Activated CD8-positive, alpha-beta memory T cell treated with anti-CD3 and anti-CD28 coated beads for 36 hours (primary cell): ENCODE results near the gene EPN1. TPM values are rescaled to one million over a fixed set of nuclear protein-coding genes. Genes with fewer than 3 reads are reported as not detected.
"Not testable (repeated sequence)": the region's sequence is repeated elsewhere in the genome, so short reads cannot be mapped to it uniquely, and the experiment has no call there.

Source experiments
- CTCF ChIA-PET: fragments of 350-600 bp; sonication (Branson Sonifier 250); formaldehyde crosslinking; loops from one replicate; lab custom pipeline; 2021; ENCODE audit warnings: antibody characterized with exemption; lab: Charles Lee
- POLR2A ChIA-PET: fragments of 350-600 bp; sonication (Branson Sonifier 250); formaldehyde crosslinking; loops from one replicate; lab custom pipeline; 2021; ENCODE audit warnings: antibody characterized with exemption; lab: Charles Lee
- total RNA-seq, 2 experiments: library from RNA; stranded (reverse); gene quantifications; one replicate each; pipeline ENCODE4 v1.2.3, GENCODE V29; 2021

The EPN1 gene
- total RNA-seq, 2 experiments from 2014 or later: 40.1 to 41.8 TPM

GRCh38 chr19:55723491-55723890, 48.5 kb downstream of the EPN1 start:
- POLR2A ChIA-PET: no interaction called here
- CTCF ChIA-PET: no interaction called here

- POLR2A ChIA-PET, CTCF ChIA-PET: not testable (repeated sequence)
Observed at GRCh38 chr19:55730378-55730777, 55.4 kb downstream of the EPN1 start.

DNA sequence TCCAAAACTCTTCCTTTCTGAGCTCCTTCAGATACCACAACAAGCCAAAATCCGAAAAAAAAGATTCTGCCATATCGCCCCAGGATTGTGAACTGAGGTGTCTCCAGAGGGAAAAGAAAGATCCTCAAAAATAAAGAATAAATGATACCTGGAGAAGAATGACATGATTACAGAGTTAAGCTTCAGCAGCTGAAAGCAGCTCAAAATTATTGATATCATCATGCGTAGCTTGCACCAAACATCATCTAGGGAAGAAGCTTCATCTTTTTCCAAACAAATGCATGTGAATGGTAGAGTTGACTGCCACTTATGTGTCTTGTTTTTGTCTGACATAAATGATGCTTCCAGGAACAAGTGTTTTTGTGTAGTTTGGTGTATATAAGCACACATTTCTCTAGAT, 63.3 kb downstream of the EPN1 start, which contains the start of gene NLRP9:
Gene NLRP9, minus strand, starts transcription at position 101 of the 400 bp plus-strand sequence. Its CDS starts 28 bp downstream, at position 73.
- ChIA-PET CTCF (no interaction called here), POLR2A (no interaction called here)

GRCh38 chr19:55750715-55751114, 75.7 kb downstream of the EPN1 start:
- POLR2A ChIA-PET: no interaction called here

GRCh38 chr19:55753401-55753800, 78.4 kb downstream of the EPN1 start:
- POLR2A ChIA-PET: no interaction called here
- CTCF ChIA-PET: no interaction called here

More at GRCh38 chr19:55750715-55751114, 75.7 kb downstream of the EPN1 start:
- CTCF ChIA-PET: interaction anchor here (0.6 kb wide), 1 partner anchor 1227 kb away, joined by 4 read pairs; no protein-coding TSS in a partner anchor

- POLR2A ChIA-PET, CTCF ChIA-PET: not testable (repeated sequence)
Observed at GRCh38 chr19:55756808-55757207, 81.8 kb downstream of the EPN1 start.

DNA sequence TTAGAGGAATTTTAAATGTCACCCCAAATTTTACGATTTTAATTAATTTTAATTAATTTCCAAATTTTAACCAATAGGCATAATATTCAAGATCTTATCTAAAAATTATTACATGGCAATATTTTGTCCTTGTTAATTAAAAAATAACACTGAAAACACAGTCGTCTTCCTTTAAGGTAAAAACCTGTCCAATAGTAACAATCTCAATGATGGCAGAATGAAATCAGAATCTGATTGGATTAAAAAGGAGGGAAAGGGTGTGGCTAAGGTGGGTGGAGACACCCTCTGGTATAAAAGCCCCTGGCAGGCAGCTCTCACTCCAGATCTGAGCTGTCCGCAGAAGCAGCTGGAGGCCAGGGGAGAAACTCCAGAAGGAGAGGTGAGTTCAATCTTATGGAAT, 83.8 kb downstream of the EPN1 start, which contains the start of gene RFPL4A:
Gene RFPL4A, plus strand, starts transcription at position 301 of the 400 bp plus-strand sequence. CDS start 2,704 bp downstream, outside the sequence.
- POLR2A ChIA-PET, CTCF ChIA-PET: not testable (repeated sequence)

Other genes with a start within 250 kb of the EPN1 start
- not detected for gene SHISA7, start 231.9 kb upstream of the EPN1 start, total RNA-seq
- 10 to 100 TPM; 34.4 to 36.6 TPM for gene ISOC2, start 213.6 kb upstream of the EPN1 start, total RNA-seq
- not detected for gene C19orf85, start 210.5 kb upstream of the EPN1 start, total RNA-seq
- 1 to 10 TPM; 6.4 to 7.4 TPM for gene ZNF628, start 198.6 kb upstream of the EPN1 start, total RNA-seq
- gene NAT14, start 190.0 kb upstream of the EPN1 start, total RNA-seq: 10 to 100 TPM; 32.7 to 33.1 TPM
- gene SSC5D, start 186.8 kb upstream of the EPN1 start, total RNA-seq: under 1 TPM; 0.63 to 0.99 TPM
- gene SBK2, start 138.1 kb upstream of the EPN1 start, total RNA-seq: not detected
- gene SBK3, start 129.7 kb upstream of the EPN1 start, total RNA-seq: not detected
- 1 to 10 TPM; 6.9 to 7.5 TPM for gene ZNF579, start 94.4 kb upstream of the EPN1 start, total RNA-seq
- 10 to 100 TPM; 17.4 to 17.8 TPM for gene FIZ1, start 75.7 kb upstream of the EPN1 start, total RNA-seq
- gene ZNF524, start 74.9 kb upstream of the EPN1 start, total RNA-seq: 10 to 100 TPM; 11.9 to 13.2 TPM
- 10 to 100 TPM; 11.8 to 12.0 TPM for gene ZNF865, start 69.6 kb upstream of the EPN1 start, total RNA-seq
- 1 to 10 TPM; 2.8 to 3.0 TPM for gene ZNF784, start 50.7 kb upstream of the EPN1 start, total RNA-seq
- 10 to 100 TPM; 31.3 to 32.0 TPM for gene ZNF580, start 34.2 kb upstream of the EPN1 start, total RNA-seq
- 10 to 100 TPM; 32.6 to 33.6 TPM for gene ZNF581, start 31.6 kb upstream of the EPN1 start, total RNA-seq
- 1 to 10 TPM; 4.3 to 4.4 TPM for gene CCDC106, start 27.0 kb upstream of the EPN1 start, total RNA-seq
- 100 to 1,000 TPM; 351 to 381 TPM for gene U2AF2, start 20.2 kb upstream of the EPN1 start, total RNA-seq
- gene NLRP9, start 63.2 kb downstream of the EPN1 start, total RNA-seq: not detected
- not detected for gene RFPL4A, start 83.9 kb downstream of the EPN1 start, total RNA-seq
- gene RFPL4AL1, start 93.9 kb downstream of the EPN1 start, total RNA-seq: not detected
- gene NLRP11, start 156.8 kb downstream of the EPN1 start, total RNA-seq: under 1 TPM in 1 of 2 experiments, not detected in 1; 0.06 TPM
- not detected for gene NLRP4, start 161.3 kb downstream of the EPN1 start, total RNA-seq